Upper lobe of right lung (tissue), 1 donor: ENCODE data around the gene EPN3. TPM values are rescaled to one million over a fixed set of nuclear protein-coding genes. Genes with fewer than 3 reads are reported as not detected.

ENCODE experiments used
- ATAC-seq: fragments of 200-7000 bp; cut with Tn5 transposase; one replicate; pipeline ENCODE4 v1.9.1; 2020; ENCODE audit warnings: mild to moderate bottlenecking, moderate library complexity
- DNase-seq: peaks from one replicate; pipeline ENCODE4 v3.0.0-alpha.2; 2020
- H3K27ac ChIP-seq: fragments of 200-600 bp; one replicate; pipeline ENCODE4 v1.8.0; 2022
- H3K27me3 ChIP-seq: fragments of 200-600 bp; one replicate; pipeline ENCODE4 v1.8.0; 2022; ENCODE audit warnings: mild to moderate bottlenecking
- H3K36me3 ChIP-seq: fragments of 200-600 bp; one replicate; pipeline ENCODE4 v1.8.0; 2022
- H3K4me1 ChIP-seq: fragments of 200-600 bp; one replicate; pipeline ENCODE4 v1.8.0; 2022
- H3K4me3 ChIP-seq: fragments of 200-600 bp; one replicate; pipeline ENCODE4 v1.8.0; 2022; ENCODE audit warnings: mild to moderate bottlenecking
- H3K9me3 ChIP-seq: fragments of 200-600 bp; one replicate; pipeline ENCODE4 v1.8.0; 2022
- CTCF ChIP-seq: fragments of 200-600 bp; IDR thresholded peaks from one replicate; pipeline ENCODE4 v1.8.0; 2022; ENCODE audit warnings: antibody characterized with exemption
- intact Hi-C: fragments of 100-400 bp; cut with DNase I; formaldehyde crosslinking; loops from one replicate; pipeline ENCODE4 v1.11.0; 2022
- long read RNA-seq: library from polyadenylated mRNA; unstranded; transcript quantifications from one replicate; pipeline ENCODE4 v2.0.0, GENCODE V29; 2021
- total RNA-seq: library from RNA; stranded (reverse); fragmentation: NEBNext Ultra II Directional; extraction: Animal tissue kit (Norgen Biotek cat#: 25700); gene quantifications from one replicate; pipeline ENCODE4 v1.2.1, GENCODE V29; 2021
- donor health status: DM: no; HTN: yes; CAD: no; lungs with severe emphysema.

EPN3 gene
- 0.09 TPM for total RNA-seq
- long read RNA-seq, partial matches to known transcripts, result 1 of 1 reads
- long read RNA-seq, other reads (novel, unspliced or antisense), result 0 of 1 reads

DNA sequence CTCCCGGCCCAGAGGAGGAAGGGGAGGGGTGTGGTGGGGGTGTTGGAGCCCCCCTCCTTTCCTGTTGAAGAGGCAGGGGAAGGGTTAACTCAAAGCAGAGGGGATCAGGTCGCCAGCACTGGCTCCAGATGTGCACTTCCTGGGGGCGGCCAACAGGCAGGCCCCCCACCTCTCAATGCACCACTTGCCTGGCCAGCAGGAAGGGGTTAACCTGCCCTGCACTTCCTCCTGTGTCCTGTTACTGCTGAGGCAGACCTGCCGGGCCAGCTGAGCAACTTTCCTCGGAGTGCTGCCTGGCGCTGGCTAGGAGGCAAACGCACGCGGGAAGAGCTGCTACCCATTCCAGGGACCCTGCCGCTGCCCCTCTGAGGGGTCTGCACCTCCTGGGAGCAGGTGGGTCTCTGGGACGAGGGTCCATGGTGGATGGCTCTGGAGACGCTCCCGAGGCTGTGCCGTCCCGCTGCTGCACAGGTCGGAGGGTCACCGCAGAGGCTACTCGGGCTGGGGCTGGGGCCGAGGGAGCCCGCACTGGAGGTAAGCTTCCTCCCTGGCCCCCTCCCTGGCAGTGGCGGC lies at the start of gene EPN3:
Gene EPN3, plus strand, starts transcription at position 284 of the 573 bp plus-strand sequence. CDS start 3,822 bp downstream, outside the sequence.
- ATAC-seq, result peak; percentile 69
- no peak within 1 kb of the TSS for H3K4me3 ChIP-seq

DNA sequence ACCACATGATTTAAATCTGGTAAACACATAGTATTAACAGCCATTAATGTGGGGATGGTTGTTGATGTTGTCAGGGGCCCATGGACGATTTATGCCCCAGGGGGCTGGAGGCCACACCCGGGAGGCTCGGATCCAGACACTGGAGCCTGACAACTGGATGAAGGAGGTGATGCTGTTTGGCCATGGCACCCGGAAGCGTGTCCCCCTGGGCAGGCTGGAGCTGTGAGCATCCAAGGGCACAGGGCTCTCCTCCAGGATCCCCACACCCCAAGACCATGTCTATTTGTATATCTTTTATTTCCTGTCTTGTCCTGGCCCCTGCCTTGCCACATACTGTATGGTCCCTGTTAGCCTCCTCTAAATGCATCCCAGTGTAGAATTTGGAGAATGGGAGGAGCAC lies 49.3 kb upstream of the EPN3 start:
- Histone ChIP-seq H3K9me3 (no peaks in the 10 kb centered on the region), H3K27me3 (no peaks in the 10 kb centered on the region), H3K36me3 (peaks cover 37% of the 10 kb centered on the region), H3K4me3 (no peak overlapping the region), H3K4me1 (peaks cover 10% of the 10 kb centered on the region), H3K27ac (peak overlapping the region; percentile 71)
- DNase-seq (no peak), ATAC-seq (no peak)
- intact Hi-C loops, result no loop called here
- TF ChIP-seq CTCF, result no peak

More for the DNA sequence above, at the start of gene EPN3:
- intact Hi-C loops, result no loop called here
- no peaks in the 10 kb centered on the region for H3K36me3 ChIP-seq
- DNase-seq, result peak; percentile 85
- no peak within 1 kb of the TSS for H3K27ac ChIP-seq
- H3K9me3 ChIP-seq, result no peaks in the 10 kb centered on the region
- H3K4me1 ChIP-seq, result peaks cover 17% of the 10 kb centered on the region
- H3K27me3 ChIP-seq, result peaks cover 25% of the 10 kb centered on the region
- no peak for TF ChIP-seq CTCF

DNA sequence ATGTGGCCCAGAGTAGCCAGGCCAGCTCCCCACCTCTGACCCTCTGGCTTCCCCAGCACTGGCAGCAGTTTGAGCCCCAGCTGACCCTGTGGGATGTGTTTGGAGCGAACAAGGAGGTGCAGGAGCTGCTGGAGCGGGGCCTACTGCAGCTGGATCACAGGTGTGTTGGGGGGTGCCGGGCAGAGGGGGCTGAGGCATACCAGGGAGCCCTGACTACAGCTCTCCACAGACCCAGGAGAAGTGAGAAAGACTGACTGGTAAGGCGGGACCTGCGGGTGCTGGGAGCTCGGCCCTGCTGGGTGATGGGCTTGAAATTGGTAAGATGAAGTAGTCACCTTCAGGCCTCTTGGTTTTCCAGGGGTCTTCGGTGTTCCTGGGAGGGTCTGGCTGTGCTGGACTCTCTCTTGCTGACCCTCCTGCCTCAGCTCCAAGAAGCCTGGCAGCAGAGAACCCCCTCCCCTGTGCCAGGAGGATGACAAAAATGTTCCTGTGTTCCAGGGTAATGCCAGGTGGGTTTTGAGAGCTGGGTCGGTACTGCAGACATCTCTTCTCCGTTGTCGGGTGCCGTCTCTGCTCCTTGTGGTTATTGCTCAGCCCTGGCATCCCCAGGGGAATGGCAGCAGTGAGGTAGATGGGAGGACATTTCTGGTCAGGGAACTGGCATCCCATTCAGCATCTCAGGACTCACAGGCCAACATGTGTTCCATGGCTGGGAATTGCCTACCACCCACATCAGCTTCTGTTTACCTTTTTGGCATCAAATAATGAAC lies 48.0 kb upstream of the EPN3 start:
- no peak overlapping the region for H3K27ac ChIP-seq
- H3K36me3 ChIP-seq, result peaks cover 37% of the 10 kb centered on the region
- H3K4me1 ChIP-seq, result peaks cover 6% of the 10 kb centered on the region
- H3K9me3 ChIP-seq, result no peaks in the 10 kb centered on the region
- DNase-seq (no peak), ATAC-seq (no peak)
- intact Hi-C loops, result no loop called here
- TF ChIP-seq CTCF, result no peak
- H3K4me3 ChIP-seq, result no peak overlapping the region
- H3K27me3 ChIP-seq, result no peaks in the 10 kb centered on the region

- Histone ChIP-seq H3K36me3 (peaks cover 28% of the 10 kb centered on the region), H3K4me1 (no peaks in the 10 kb centered on the region), H3K4me3 (no peak overlapping the region), H3K27ac (no peak overlapping the region), H3K27me3 (no peaks in the 10 kb centered on the region), H3K9me3 (no peaks in the 10 kb centered on the region)
- no peak for TF ChIP-seq CTCF
- no peak for ATAC-seq
- no peak for DNase-seq
- intact Hi-C loops, result no loop called here
Measured at GRCh38 chr17:50487213-50488096, 45.1 kb upstream of the EPN3 start.

DNA sequence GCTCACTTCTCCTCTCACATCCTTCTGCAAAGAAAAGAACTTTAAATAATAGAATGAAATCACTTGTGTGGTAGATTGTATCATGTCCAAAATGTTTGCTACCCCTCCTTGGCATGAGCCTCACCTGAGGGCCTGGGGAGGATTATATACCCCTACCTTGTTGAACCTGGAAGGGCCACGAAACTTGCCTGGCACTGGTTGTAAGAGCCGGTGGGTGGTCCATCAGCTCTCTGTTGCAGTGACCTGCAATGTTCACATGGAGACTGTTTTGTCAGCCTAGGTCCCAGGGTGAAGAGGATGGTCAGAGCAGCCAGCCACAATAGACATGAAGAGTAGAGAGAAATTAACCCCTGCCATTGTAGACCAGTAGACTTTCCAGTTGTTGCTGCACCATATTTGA lies 43.7 kb upstream of the EPN3 start:
- intact Hi-C loops, result no loop called here
- Histone ChIP-seq H3K9me3 (no peaks in the 10 kb centered on the region), H3K27me3 (no peaks in the 10 kb centered on the region), H3K27ac (no peak overlapping the region), H3K36me3 (peaks cover 19% of the 10 kb centered on the region), H3K4me1 (no peaks in the 10 kb centered on the region), H3K4me3 (no peak overlapping the region)
- ATAC-seq, result no peak
- no peak for DNase-seq
- TF ChIP-seq CTCF, result no peak
